Femur (tissue), 1 donor: ENCODE results near the gene KCTD2.
"Not testable (repeated sequence)": the region's sequence is repeated elsewhere in the genome, so short reads cannot be mapped to it uniquely, and the experiment has no call there.

Source experiments
- DNase-seq: peaks from one replicate; pipeline ENCODE4 v3.0.0-alpha.2; 2017

Gene KCTD2

GRCh38 chr17:75059369-75060345 lies 12.6 kb downstream of the KCTD2 start:
- DNase-seq = peak; percentile 60

GRCh38 chr17:75060434-75061054 lies 13.5 kb downstream of the KCTD2 start:
- no peak for DNase-seq

DNA sequence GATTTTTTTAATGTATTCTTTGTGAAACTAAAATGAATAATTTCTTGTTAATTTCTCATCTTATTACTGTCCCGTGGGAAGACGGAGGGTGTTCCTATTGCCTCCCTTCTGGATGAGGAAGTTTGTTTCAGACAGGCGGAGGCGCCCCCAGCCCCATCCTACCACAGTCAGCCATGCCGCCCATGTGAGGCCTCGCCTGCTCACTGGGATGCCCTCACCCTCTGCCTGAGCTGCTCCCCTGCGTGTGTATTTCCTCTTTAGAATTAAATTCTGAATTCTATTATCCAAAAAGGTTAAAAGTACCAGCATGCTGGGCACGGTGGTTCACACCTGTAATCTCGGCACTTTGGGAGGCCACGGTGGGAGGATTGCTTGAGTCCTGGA lies 14.0 kb downstream of the KCTD2 start:
- no peak for DNase-seq

GRCh38 chr17:75061618-75062017 lies 14.6 kb downstream of the KCTD2 start:
- no peak for DNase-seq

- DNase-seq = no peak
These were observed 16.2 kb downstream of the KCTD2 start for GRCh38 chr17:75063201-75063600.

DNA sequence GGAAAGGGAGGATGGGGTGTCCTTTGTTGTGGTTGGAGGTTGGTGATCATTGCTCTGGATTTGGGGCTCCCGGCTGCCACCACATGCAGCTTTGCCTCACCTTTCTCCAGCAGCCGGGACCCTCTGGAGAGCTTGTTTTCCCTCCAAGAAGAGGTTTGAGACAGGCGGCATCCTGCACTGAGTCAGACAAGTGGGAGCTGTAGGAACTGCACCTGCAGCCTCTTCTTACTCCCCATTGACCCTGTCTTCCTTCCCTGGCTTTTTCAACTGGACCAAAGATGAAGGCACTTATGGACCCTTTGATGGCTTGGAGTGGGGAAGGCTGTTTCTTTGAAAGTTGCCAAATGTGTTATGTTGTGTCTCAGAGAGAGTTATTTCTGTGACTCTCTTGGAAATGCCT lies 16.6 kb downstream of the KCTD2 start:
- no peak for DNase-seq

DNA sequence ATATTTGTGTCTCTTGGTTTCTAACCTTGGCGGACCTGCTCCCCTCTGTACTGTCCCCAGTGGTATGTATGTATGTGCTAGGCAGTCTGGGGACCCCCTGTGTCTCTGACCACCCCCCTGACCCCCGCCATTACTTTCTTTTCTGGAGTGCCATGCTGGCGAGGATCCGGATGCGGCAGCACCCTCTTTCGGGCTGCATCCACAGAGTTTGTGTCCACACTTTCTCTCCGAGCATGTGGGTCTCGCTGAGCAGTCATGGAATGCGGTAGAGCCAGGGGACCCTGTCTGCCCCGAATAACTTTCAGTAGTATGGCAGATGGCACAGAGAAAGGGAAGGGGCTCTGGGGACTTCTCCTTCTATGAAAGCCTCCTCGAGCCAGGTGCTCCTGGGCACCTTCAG lies 17.0 kb downstream of the KCTD2 start:
- no peak for DNase-seq

DNA sequence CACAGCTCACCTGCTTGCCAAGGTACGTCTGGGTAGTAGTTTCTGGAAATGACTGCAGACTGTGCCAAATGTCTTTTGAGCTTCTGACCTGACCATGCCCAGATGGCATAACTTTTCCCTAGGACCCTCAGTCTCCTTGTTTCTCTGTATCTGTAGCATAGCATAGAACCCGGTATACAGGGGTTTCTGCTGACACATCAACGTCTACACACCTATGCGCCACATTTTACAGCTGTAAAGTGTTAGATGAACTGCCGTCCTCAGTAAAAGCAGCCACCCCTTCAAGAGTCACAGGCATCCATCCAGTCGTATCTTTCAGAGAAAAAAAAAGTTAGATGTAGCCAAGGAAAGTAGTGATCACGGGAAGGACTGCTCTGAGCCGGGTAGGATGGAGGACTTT lies 17.4 kb downstream of the KCTD2 start:
- DNase-seq = no peak

DNA sequence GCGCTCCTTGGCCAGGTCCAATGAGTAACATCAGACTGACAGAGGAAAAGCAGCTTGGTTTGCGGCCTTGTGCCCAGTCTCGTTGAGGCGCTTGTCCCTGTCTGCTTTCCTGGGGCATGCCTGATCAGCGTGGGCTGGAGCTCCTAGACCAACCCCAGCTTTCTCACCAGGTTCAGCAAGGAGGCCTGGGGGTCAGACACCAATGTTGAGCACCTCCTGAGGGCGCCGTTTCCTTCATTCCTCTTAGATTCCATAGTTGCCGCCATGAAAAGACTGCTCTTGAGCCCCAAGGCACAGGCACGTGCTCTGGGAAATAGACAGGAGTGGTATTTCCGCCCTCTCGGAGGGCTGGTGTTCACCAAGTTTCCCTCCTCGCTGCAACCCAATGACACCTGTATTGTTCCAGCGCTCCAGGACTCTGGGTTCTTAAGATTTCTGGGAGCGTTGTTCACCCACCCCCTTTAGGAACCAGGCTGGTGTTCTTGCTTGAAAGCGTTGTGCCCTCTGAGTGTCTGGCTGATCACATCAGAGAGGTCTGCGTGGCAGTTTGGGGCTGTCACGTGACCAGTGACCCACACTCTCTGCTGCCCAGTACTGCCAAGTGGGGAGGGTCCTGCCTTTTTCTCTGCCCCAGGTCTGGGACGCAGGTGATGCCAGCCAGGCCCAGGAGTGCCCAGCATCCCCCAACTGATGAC lies 18.0 kb downstream of the KCTD2 start:
- DNase-seq = no peak

- DNase-seq = no peak
These were observed 18.6 kb downstream of the KCTD2 start for GRCh38 chr17:75065562-75066151.

GRCh38 chr17:75067856-75068255 lies 20.8 kb downstream of the KCTD2 start:
- DNase-seq = no peak

- no peak for DNase-seq
These were observed 21.7 kb downstream of the KCTD2 start for GRCh38 chr17:75068750-75069149.

DNA sequence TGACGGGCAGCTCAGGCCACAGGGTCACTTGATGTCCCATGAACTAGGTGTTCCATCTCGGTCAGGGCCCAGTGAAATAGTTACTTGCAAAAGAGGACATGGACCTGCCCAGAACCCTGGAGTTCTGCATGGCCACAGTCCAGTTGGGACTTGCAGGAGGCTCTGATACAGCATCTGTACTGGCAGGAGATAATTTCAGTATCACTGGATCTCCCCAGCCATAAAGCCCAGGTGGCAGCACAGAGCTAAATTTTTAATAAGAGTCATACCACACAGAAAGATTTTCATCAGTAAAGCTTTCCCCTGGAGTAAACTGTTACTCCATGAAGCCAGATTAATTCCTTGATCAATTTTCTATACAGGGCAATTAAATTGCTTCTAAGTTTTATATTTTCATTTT lies 22.8 kb downstream of the KCTD2 start:
- no peak for DNase-seq

DNA sequence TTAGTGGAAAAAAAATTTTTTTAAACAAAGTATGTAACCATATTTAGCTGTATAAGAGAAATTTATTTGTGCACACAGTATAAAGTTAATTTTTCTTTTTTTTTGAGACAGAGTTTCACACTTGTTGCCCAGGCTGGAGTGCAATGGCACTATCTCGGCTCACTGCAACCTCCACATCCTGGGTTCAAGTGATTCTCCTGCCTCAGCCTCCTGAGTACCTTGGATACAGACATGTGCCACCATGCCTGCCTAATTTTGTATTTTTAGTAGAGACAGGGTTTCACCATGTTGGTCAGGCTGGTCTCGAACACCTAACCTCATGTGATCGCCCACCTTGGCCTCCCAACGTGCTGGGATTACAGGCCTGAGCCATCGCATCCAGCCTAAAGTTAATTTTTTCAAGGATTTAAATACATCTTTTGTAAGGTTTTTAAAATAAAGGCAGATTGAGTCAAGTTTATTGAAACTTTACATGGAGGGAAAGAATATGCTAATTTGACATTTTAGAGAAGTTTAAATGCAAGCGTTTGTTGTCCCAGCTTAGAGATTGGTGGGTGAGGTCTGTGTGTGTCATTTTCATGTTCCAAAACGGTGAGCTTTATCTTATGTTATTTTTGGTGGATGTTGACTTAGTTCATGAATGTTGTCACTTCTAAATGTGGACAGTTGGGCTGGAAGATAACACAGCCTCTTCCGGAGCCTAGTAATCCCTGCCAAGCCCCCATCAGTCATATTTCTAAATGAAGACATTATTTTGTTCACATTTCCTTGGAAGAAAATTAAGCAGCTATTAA lies 24.6 kb downstream of the KCTD2 start:
- DNase-seq = not testable (repeated sequence)

GRCh38 chr17:75072909-75073308 lies 25.9 kb downstream of the KCTD2 start:
- DNase-seq = not testable (repeated sequence)

- no peak for DNase-seq
These were observed 26.6 kb downstream of the KCTD2 start for GRCh38 chr17:75073618-75074047.

GRCh38 chr17:75074532-75074931 lies 27.5 kb downstream of the KCTD2 start:
- DNase-seq = peak; percentile 81

- no peak for DNase-seq
These were observed 28.7 kb downstream of the KCTD2 start for GRCh38 chr17:75075597-75076336.

GRCh38 chr17:75077072-75077495 lies 30.1 kb downstream of the KCTD2 start:
- DNase-seq = no peak

GRCh38 chr17:75077496-75078283 lies 30.7 kb downstream of the KCTD2 start:
- DNase-seq = peak; percentile 68
